IPS-15b (cell line): ENCODE measurements around the gene FMNL2.

ENCODE experiments used
- H3K27me3 ChIP-seq: one replicate; pipeline ENCODE4 v1.6.1; 2013; ENCODE audit warnings: low read length; ENCODE audit not compliant: control insufficient read depth, insufficient read depth
- H3K36me3 ChIP-seq: one replicate; pipeline ENCODE4 v1.6.1; 2013; ENCODE audit warnings: low read length; ENCODE audit not compliant: control insufficient read depth, insufficient read depth
- H3K4me1 ChIP-seq: one replicate; pipeline ENCODE4 v1.6.1; 2013; ENCODE audit warnings: mild to moderate bottlenecking, low read length; ENCODE audit not compliant: control insufficient read depth, insufficient read depth
- H3K4me3 ChIP-seq: one replicate; pipeline ENCODE4 v1.5.1; 2013; ENCODE audit warnings: low read depth, low read length
- H3K9ac ChIP-seq: one replicate; pipeline ENCODE4 v1.6.1; 2013; ENCODE audit warnings: low read depth, mild to moderate bottlenecking, low read length
- H3K9me3 ChIP-seq: one replicate; pipeline ENCODE4 v1.6.1; 2013; ENCODE audit warnings: mild to moderate bottlenecking, low read length; ENCODE audit not compliant: control insufficient read depth, insufficient read depth

Gene FMNL2

DNA sequence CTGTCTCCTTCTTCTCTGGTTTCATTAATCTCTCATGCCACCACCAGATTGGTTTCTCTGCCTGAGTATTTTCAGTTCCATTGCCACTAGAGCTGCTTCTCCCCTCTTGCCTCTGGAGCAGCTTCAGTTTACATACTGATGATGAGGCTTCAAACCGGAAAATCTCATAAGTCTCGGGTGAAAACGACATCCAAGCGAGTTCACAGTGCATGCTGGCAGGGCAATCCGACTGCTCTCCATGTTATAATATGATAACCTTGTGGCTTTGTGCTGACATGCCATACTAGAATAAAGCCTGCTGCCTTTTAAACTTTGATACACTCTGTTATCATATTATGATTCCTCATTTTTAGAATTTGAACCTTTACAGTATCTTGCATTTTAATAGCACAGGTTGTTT is 228.8 kb downstream of the FMNL2 start:
- Histone ChIP-seq H3K9me3 (no peaks in the 10 kb centered on the region), H3K36me3 (no peaks in the 10 kb centered on the region), H3K4me3 (no peak overlapping the region), H3K9ac (no peak overlapping the region), H3K27me3 (no peaks in the 10 kb centered on the region), H3K4me1 (no peaks in the 10 kb centered on the region)

DNA sequence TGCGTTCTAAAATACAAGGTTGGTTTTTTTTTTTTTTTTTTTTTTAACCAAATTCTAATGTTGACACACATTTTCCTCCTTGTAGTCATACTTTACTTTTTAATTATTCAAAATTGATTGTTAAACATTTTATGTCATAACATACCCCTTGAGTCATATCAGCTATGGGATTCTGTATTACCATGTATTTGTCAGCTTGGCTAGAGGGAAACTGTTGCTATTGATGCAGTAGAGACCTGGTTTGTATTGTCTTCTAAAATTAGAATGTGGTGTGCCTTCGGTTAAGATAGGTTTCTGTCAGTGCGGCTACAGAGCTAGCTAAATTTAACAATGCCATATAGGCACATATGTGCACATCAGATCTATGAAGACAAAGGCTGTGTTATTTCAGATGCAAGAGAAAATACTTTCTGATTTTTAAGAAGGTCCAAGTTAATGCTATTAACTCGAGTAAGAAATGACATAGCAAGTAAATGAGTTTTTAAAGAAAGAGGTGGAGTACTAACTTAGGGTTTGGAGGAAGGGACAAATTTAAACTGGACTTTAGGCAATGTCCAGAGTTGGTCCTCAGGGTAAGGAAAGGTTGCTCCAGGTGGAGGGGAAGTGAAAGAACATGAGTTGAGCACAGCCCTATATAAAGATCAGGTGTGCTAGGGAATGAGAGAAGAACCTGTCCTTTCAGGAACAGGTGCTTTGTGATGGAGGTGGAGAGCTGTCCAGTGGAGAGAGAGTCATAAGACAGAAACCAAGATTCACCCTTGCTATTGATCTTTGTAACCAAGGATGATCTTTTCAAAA is 230.0 kb downstream of the FMNL2 start:
- H3K9ac ChIP-seq, result no peak overlapping the region
- H3K36me3 ChIP-seq, result no peaks in the 10 kb centered on the region
- H3K27me3 ChIP-seq, result no peaks in the 10 kb centered on the region
- no peaks in the 10 kb centered on the region for H3K9me3 ChIP-seq
- H3K4me3 ChIP-seq, result no peak overlapping the region
- no peaks in the 10 kb centered on the region for H3K4me1 ChIP-seq

DNA sequence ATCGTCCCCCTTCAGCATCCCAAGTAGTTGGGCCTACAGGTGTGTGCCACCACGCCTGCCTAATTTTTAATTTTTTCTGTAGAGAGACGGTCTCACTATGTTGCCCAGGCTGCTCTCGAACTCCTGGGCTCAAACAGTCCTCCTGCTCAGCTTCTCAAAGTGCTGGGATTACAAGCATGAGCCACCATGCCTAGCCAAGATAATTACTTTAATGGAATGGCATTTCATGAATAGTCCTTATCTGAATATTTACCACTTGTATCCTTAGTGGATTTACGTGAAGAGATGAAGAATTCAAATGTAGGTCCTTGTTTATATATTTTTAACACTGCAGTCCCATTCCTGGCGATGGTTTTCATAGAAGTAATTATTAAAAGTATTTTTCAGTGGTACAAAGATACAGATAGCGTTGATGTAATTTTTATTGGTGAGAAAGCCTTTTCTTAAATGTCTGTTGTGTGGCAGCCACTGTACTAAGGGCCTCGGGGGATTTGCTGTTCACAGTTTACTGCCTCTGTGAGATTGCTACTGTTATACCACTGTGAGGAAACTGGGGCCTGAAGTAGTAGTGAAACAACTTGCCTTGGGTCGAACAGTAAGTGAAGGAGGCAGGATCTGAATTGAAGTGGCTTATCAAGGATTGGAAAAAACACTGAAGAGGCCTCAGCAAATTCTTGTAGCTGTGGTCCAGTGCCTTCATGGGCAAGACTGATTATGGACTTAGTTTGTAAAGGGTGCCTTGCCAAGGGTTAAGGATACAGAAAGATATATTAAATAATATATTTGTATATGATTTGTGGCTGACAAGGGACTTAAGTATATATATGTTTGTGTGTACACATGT is 231.1 kb downstream of the FMNL2 start:
- Histone ChIP-seq H3K4me3 (no peak overlapping the region), H3K9ac (no peak overlapping the region), H3K27me3 (no peaks in the 10 kb centered on the region), H3K4me1 (no peaks in the 10 kb centered on the region), H3K9me3 (no peaks in the 10 kb centered on the region), H3K36me3 (no peaks in the 10 kb centered on the region)

DNA sequence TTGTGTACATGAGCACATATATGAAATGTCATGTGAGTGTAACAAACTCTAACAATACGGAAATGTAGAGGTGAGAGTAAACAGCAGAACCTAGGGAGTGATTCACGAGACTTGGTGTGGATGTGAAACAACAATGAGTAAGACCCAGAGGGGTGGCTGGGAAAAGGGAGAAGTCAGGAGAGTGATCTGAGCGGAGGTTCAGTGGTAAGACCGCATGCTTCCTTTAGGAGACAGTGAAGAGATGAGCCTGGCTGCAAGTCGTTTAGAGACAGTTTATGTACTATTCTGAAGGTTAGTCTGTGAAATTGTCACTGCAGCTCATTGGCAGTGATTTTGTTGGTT is 231.7 kb downstream of the FMNL2 start:
- H3K36me3 ChIP-seq, result no peaks in the 10 kb centered on the region
- peaks cover 4% of the 10 kb centered on the region for H3K4me1 ChIP-seq
- no peaks in the 10 kb centered on the region for H3K9me3 ChIP-seq
- H3K9ac ChIP-seq, result no peak overlapping the region
- H3K27me3 ChIP-seq, result no peaks in the 10 kb centered on the region
- H3K4me3 ChIP-seq, result no peak overlapping the region

DNA sequence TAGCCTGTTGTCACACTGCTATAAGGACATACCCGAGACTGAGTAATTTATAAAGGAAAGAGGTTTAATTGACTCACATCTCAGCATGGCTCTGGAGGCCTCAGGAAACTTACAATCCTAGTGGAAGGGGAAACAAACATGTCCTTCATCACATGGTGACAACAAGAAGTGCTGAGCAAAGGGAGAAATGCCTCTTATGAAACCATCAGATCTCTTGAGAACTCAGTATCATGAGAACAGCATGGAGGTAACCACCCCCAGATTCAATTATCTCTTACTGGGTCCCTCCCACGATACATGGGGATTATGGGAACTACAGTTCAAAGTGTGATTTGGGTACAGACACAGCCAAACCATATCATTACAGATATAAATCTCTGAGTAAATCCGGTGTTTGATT is 233.6 kb downstream of the FMNL2 start:
- no peak overlapping the region for H3K4me3 ChIP-seq
- H3K27me3 ChIP-seq, result no peaks in the 10 kb centered on the region
- H3K9ac ChIP-seq, result no peak overlapping the region
- H3K9me3 ChIP-seq, result no peaks in the 10 kb centered on the region
- H3K36me3 ChIP-seq, result no peaks in the 10 kb centered on the region
- peaks cover 6% of the 10 kb centered on the region for H3K4me1 ChIP-seq

DNA sequence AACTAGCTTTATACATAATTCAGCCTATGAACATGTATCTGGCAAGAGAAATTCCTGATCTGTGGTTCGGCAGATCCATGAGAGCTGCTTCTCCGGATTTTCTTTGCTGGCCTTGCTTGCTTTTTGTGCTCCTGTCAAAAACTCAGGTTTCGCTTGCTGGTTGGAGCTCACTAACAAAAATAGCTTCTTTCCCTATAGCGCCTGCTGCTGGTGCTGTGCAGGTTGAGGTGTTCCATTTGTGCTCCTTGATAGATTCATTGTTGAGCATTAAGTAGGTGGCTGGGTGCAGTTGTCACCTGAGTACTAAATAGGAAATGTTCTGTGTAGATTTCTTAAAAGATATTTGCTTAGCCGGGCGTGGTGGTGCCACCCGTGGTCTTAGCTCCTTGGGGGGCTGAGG is 234.2 kb downstream of the FMNL2 start:
- Histone ChIP-seq H3K27me3 (no peaks in the 10 kb centered on the region), H3K4me3 (no peak overlapping the region), H3K9me3 (no peaks in the 10 kb centered on the region), H3K9ac (no peak overlapping the region), H3K4me1 (peaks cover 6% of the 10 kb centered on the region), H3K36me3 (no peaks in the 10 kb centered on the region)

DNA sequence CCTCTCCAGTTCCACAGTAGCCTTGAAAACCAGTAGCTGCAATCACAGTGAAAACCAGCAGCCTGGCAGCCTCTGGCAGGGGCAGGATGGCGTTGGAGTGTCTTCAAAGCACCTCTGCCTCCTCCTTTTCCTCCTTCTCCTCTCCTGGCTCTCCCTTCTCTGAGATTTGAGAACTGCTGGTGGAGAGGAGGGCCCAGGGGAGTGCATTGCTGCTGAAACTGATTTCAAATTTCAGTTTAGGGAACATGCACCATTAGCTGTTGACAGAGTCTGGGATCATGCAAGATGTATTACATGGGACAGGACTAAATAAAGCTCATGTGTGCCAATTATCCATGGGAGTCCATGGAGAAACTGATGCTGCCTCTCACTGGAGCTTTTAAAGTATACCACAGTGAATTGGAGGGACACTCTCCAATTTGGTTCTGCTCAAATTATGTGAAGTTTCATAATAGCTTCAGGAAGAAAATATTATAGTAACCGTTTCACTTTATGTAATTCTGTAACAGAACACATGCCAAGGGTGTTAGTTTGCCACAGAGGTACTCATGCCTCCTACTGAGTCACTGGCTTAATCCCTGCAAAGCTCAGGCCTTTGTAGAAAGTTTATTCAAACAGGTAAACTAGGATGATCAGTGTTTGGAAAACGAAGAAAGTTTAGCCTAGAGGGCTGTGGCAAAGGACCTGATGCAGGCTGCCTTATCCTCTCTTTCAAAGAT is 236.2 kb downstream of the FMNL2 start:
- Histone ChIP-seq H3K27me3 (no peaks in the 10 kb centered on the region), H3K9me3 (no peaks in the 10 kb centered on the region), H3K4me1 (peaks cover 6% of the 10 kb centered on the region), H3K4me3 (no peak overlapping the region), H3K9ac (no peak overlapping the region), H3K36me3 (no peaks in the 10 kb centered on the region)

DNA sequence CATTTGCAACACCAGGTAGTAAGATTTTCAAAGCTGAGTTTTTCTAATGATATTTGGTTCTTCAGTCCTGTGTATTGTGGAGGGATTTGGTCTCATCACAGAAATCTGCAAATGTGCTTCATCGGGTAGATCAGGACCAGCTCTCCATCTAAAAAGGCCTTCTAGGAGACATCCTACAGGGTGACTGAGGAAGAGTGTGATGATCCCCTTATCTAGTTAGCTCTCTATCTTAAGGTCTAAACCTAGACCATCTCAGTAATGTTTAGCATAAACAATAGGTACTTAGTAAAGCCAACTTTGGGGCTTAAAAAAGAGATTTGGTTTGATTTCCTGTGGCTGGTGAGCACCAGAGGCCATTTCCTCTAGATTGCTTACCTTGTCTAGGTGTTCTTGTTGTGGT is 237.1 kb downstream of the FMNL2 start:
- H3K27me3 ChIP-seq, result no peaks in the 10 kb centered on the region
- H3K9me3 ChIP-seq, result no peaks in the 10 kb centered on the region
- no peaks in the 10 kb centered on the region for H3K36me3 ChIP-seq
- H3K4me3 ChIP-seq, result no peak overlapping the region
- no peak overlapping the region for H3K9ac ChIP-seq
- H3K4me1 ChIP-seq, result peaks cover 6% of the 10 kb centered on the region

DNA sequence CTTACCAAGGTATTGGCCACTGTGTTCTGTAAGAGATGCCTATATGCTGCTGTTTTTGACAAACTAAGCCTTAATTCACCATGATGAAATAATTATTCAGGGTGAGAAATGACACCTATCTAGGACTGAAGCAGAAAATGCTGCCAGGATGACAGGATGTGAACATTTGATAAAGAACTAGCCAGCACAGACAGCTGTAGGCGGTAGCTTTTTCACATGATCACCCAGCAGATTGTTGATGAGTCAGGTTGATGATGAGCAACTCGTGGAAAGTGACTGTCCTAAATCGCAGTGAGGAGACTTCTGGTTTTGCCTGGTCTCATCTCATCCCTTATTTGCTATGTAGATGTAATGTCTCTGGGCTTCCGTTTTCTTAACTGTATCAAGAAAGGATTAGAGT is 238.2 kb downstream of the FMNL2 start:
- Histone ChIP-seq H3K36me3 (no peaks in the 10 kb centered on the region), H3K9ac (no peak overlapping the region), H3K4me1 (peaks cover 10% of the 10 kb centered on the region), H3K4me3 (no peak overlapping the region), H3K9me3 (no peaks in the 10 kb centered on the region), H3K27me3 (no peaks in the 10 kb centered on the region)

DNA sequence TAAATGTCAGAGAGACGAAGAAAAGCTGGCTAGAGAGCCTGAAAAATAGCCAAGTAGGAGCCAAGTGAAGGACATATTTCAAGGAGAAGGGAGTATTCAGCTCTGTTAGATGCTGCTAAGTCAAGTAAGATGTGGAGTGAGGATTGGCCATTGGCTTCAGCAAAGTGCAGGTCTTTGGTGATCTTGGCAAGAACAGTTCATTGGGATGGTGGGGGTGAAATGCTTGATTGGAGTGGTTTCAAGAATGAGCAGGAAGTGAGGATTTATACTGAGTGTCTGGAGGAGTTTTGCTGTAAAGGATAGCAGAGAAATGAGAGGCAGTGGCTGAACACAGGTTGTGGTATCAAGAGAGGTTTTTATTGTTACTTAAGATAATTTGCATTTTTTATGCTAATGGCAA is 242.6 kb downstream of the FMNL2 start:
- Histone ChIP-seq H3K36me3 (no peaks in the 10 kb centered on the region), H3K4me3 (no peak overlapping the region), H3K9me3 (no peaks in the 10 kb centered on the region), H3K4me1 (peaks cover 4% of the 10 kb centered on the region), H3K9ac (no peak overlapping the region), H3K27me3 (no peaks in the 10 kb centered on the region)

DNA sequence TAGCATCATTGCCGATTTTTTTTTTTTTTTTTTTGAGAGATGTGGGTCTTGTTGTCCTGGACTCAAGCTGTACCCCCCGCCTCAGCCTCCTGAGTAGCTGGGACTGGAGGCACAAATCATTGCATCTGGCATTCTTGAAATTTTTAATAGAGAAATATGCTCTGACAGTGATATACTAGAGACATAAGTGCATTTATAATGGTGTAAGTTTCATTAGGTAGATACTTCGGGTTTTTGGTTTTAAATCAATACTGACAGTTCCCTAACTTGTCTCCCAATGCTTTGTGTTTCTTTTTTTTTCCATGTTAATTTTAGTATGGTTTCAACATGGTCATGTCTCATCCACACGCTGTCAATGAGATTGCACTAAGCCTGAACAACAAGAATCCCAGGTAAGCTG is 243.6 kb downstream of the FMNL2 start:
- Histone ChIP-seq H3K27me3 (no peaks in the 10 kb centered on the region), H3K36me3 (no peaks in the 10 kb centered on the region), H3K9me3 (no peaks in the 10 kb centered on the region), H3K4me1 (peaks cover 4% of the 10 kb centered on the region), H3K9ac (no peak overlapping the region), H3K4me3 (no peak overlapping the region)
